Limb (tissue), 2 donors: ENCODE data around the gene LINC01488.

Experiments used
- DNase-seq, 2 donors: peaks; one replicate each; pipeline ENCODE4 v3.0.0-alpha.2; 2016; ENCODE audit errors: extremely low spot score in 2 of 2

LINC01488 gene

GRCh38 chr11:69481393-69481844 is at the start of gene LINC01488:
LINC01488 (plus strand) TSS chr11:69481663.
- no peak for DNase-seq

GRCh38 chr11:69431893-69432738 is 49.3 kb upstream of the LINC01488 start:
- no peak for DNase-seq

- DNase-seq, result no peak
Measured at GRCh38 chr11:69433741-69434140, 47.7 kb upstream of the LINC01488 start.

- DNase-seq, result no peak
Measured at GRCh38 chr11:69434471-69434931, 47.0 kb upstream of the LINC01488 start.

GRCh38 chr11:69435161-69435986 is 46.1 kb upstream of the LINC01488 start:
- DNase-seq, result no peak

GRCh38 chr11:69436041-69436982 is 45.2 kb upstream of the LINC01488 start:
- DNase-seq, result no peak

GRCh38 chr11:69437001-69437875 is 44.2 kb upstream of the LINC01488 start:
- peak in 1 of 2 donors; percentile 48 for DNase-seq

GRCh38 chr11:69437876-69438205 is 43.6 kb upstream of the LINC01488 start:
- no peak for DNase-seq

GRCh38 chr11:69438286-69438920 is 43.1 kb upstream of the LINC01488 start:
- no peak for DNase-seq

- no peak for DNase-seq
Measured at GRCh38 chr11:69439127-69439526, 42.3 kb upstream of the LINC01488 start.

GRCh38 chr11:69439651-69440464 is 41.6 kb upstream of the LINC01488 start:
- no peak for DNase-seq

- DNase-seq, result no peak
Measured at GRCh38 chr11:69440876-69441275, 40.6 kb upstream of the LINC01488 start.

GRCh38 chr11:69442012-69442806 is 39.3 kb upstream of the LINC01488 start:
- no peak for DNase-seq

- DNase-seq, result peak; percentile 61 to 73
Measured at GRCh38 chr11:69442807-69443137, 38.7 kb upstream of the LINC01488 start.

GRCh38 chr11:69443138-69443967 is 38.1 kb upstream of the LINC01488 start:
- peak; percentile 94 to 95 for DNase-seq

GRCh38 chr11:69443968-69444364 is 37.5 kb upstream of the LINC01488 start:
- DNase-seq, result no peak

- peak in 1 of 2 donors; percentile 59 for DNase-seq
Measured at GRCh38 chr11:69444381-69445130, 36.9 kb upstream of the LINC01488 start.
